ENCODE results near the gene MREG. TPM values are rescaled to one million over a fixed set of nuclear protein-coding genes. Genes with fewer than 3 reads are reported as not detected.

Gene MREG
- total and polyA plus RNA-seq, 10 of the 15 experiments (the other 5 are each of a cell fraction or from before 2014, with no cell fraction given), result 6.9 to 45.0 (median 28.5) TPM

DNA sequence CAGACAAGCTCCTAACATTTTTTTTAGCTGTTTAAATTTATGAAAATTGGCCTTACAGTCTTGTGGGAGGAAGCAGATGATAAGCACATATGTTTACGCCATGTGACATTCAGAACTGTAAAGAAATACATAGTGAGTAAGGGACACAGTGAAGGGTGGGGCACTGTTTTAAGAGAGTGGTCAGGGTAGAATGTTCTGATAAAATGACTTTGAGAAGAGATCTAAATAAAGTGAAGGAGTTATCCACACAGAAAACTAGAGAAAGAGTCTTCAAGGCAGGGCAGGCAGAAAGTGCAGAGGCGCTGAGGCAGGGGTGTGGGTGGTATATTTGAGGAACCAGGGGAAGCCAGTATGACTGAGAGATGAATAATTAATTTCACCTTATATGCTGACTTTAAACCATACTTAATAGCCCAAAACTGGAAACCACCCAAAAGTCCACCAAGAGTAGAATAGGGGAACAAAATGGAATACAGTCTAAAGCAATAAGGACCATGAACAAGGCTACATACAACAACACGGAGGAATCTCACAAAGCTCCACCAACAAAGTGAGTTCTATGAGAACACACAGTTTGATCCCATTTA lies 8.6 kb downstream of the MREG start (continued):
- TF ChIP-seq MTA2 (IDR thresholded peaks at IDR 0.05; ENCODE audit: low read depth) (peak; percentile 43), POLR2AphosphoS2 (IDR thresholded peaks at IDR 0.05; ENCODE audit: low read depth, low read length) (no peak), TAF1 (IDR thresholded peaks at IDR 0.05; ENCODE audit: borderline replicate concordance, low read depth, low read length) (no peak), PAX5 (IDR thresholded peaks at IDR 0.05; ENCODE audit: borderline replicate concordance, low read depth, low read length) (0 out of 2 replicates have a peak, but pooled peaks have one; percentile 37), RAD51 (IDR thresholded peaks at IDR 0.05) (peak; percentile 12; the same call in 1 of the 2 replicates), BACH1 (IDR thresholded peaks at IDR 0.05; ENCODE audit: borderline replicate concordance) (no peak), ZNF217 (IDR thresholded peaks at IDR 0.05) (no peak), YBX1 (IDR thresholded peaks at IDR 0.05) (no peak), ZNF622 (IDR thresholded peaks at IDR 0.05) (no peak), HDAC6 (IDR thresholded peaks at IDR 0.05; ENCODE audit: unreplicated experiment) (no peak), YY1 (IDR thresholded peaks at IDR 0.05; ENCODE audit: low read depth, low read length) (no peak), TCF3 (IDR thresholded peaks at IDR 0.05; ENCODE audit: borderline replicate concordance, insufficient read depth, low read depth, low read length) (no peak), ZNF384 (IDR thresholded peaks at IDR 0.05; ENCODE audit: borderline replicate concordance, low read depth, low read length) (no peak), PML (IDR thresholded peaks at IDR 0.05; ENCODE audit: low read length) (0 out of 2 replicates have a peak, but pooled peaks have one; percentile 54), PAX8 (IDR thresholded peaks at IDR 0.05) (no peak), SUZ12 (IDR thresholded peaks at IDR 0.05; ENCODE audit: unreplicated experiment) (no peak), NR2C2 (IDR thresholded peaks at IDR 0.05; ENCODE audit: borderline replicate concordance, control insufficient read depth, insufficient read length, low read depth) (no peak), ZNF24 (IDR thresholded peaks at IDR 0.05) (no peak), ZNF207 (IDR thresholded peaks at IDR 0.05; ENCODE audit: borderline replicate concordance) (no peak), CBX5 (IDR thresholded peaks at IDR 0.05; ENCODE audit: low read depth) (no peak), RCOR1 (conservative IDR thresholded peaks at IDR 0.05; ENCODE audit: low read depth, low read length) (no peak), NFXL1 (IDR thresholded peaks at IDR 0.05; ENCODE audit: borderline replicate concordance) (no peak), FOXK2 (IDR thresholded peaks at IDR 0.05) (no peak), BMI1 (IDR thresholded peaks at IDR 0.05; ENCODE audit: borderline replicate concordance) (no peak)
- TF ChIP-seq, protein P1, sequence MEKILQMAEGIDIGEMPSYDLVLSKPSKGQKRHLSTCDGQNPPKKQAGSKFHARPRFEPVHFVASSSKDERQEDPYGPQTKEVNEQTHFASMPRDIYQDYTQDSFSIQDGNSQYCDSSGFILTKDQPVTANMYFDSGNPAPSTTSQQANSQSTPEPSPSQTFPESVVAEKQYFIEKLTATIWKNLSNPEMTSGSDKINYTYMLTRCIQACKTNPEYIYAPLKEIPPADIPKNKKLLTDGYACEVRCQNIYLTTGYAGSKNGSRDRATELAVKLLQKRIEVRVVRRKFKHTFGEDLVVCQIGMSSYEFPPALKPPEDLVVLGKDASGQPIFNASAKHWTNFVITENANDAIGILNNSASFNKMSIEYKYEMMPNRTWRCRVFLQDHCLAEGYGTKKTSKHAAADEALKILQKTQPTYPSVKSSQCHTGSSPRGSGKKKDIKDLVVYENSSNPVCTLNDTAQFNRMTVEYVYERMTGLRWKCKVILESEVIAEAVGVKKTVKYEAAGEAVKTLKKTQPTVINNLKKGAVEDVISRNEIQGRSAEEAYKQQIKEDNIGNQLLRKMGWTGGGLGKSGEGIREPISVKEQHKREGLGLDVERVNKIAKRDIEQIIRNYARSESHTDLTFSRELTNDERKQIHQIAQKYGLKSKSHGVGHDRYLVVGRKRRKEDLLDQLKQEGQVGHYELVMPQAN (conservative IDR thresholded peaks at IDR 0.05), result 0 out of 2 replicates have a peak, but pooled peaks have one; percentile 44
- TF ChIP-seq, protein P2, sequence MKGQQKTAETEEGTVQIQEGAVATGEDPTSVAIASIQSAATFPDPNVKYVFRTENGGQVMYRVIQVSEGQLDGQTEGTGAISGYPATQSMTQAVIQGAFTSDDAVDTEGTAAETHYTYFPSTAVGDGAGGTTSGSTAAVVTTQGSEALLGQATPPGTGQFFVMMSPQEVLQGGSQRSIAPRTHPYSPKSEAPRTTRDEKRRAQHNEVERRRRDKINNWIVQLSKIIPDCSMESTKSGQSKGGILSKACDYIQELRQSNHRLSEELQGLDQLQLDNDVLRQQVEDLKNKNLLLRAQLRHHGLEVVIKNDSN (IDR thresholded peaks at IDR 0.05; ENCODE audit: borderline replicate concordance, extremely low read length, insufficient read depth, low read depth, low read length), result no peak
- TF ChIP-seq, protein P3, sequence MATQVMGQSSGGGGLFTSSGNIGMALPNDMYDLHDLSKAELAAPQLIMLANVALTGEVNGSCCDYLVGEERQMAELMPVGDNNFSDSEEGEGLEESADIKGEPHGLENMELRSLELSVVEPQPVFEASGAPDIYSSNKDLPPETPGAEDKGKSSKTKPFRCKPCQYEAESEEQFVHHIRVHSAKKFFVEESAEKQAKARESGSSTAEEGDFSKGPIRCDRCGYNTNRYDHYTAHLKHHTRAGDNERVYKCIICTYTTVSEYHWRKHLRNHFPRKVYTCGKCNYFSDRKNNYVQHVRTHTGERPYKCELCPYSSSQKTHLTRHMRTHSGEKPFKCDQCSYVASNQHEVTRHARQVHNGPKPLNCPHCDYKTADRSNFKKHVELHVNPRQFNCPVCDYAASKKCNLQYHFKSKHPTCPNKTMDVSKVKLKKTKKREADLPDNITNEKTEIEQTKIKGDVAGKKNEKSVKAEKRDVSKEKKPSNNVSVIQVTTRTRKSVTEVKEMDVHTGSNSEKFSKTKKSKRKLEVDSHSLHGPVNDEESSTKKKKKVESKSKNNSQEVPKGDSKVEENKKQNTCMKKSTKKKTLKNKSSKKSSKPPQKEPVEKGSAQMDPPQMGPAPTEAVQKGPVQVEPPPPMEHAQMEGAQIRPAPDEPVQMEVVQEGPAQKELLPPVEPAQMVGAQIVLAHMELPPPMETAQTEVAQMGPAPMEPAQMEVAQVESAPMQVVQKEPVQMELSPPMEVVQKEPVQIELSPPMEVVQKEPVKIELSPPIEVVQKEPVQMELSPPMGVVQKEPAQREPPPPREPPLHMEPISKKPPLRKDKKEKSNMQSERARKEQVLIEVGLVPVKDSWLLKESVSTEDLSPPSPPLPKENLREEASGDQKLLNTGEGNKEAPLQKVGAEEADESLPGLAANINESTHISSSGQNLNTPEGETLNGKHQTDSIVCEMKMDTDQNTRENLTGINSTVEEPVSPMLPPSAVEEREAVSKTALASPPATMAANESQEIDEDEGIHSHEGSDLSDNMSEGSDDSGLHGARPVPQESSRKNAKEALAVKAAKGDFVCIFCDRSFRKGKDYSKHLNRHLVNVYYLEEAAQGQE (IDR thresholded peaks at IDR 0.05; ENCODE audit: low read depth, low read length), result no peak
